ENCODE measurements around the gene LY6G5C.
A peak's percentile ranks its signal among the peaks of the same experiment; 100 is the strongest.

The LY6G5C gene

GRCh38 chr6:31689249-31690110 is 8.6 kb upstream of the LY6G5C start:
- DNase-seq = no peak

GRCh38 chr6:31687860-31688693 is 7.2 kb upstream of the LY6G5C start:
- DNase-seq = no peak

GRCh38 chr6:31687321-31687720 is 6.5 kb upstream of the LY6G5C start:
- no peak for DNase-seq

- no peak for DNase-seq
These were observed 5.6 kb upstream of the LY6G5C start for GRCh38 chr6:31686483-31686882.

DNA sequence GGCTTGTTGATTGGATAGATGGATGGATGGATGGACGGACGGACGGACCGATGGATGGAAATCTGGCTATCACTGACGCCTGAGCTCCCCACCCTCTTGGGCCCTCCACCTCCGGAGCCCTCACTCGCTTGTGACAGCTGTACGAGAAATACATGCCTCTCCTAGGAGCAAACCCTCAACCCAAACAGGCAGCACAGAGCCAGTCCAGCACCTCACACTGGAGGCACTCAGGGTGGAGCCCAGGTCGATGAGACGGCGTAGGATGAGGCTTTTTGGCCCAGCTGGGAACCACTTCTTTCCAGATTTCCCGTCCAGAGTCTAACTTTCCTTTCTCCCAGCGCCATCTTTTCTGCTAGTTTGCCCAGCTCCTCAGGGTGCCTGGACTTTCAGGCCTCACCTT is 2.7 kb upstream of the LY6G5C start:
- DNase-seq = peak; percentile 44

DNA sequence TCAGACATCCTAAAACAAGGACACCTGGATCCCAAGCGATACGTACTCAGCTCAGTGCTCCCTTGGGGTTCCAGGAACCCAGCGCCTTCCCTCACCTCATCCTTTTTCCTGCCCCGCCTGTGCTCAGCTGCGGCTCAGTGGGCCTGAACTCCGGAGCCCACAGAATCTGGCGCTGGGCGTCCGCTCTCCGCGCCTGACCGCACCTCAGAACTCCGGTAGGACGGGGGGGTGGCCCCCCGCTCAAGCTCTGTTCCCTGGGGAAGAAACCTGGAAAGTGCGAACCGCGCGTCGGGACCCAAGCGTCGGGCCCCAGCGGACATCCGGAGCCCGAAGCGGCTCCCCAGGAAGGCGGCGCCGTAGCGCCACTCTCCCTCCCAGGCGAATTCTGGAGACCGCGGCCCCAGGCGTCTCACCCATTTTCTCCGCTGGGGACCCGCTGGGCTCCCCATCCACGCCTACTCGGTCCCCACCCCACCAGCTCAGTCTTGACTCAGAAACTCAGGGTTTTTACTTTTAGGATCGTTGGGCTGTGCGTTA is 336 bp upstream of the LY6G5C start:
- DNase-seq = peak; percentile 48

- no peak for DNase-seq
These were observed 2.9 kb downstream of the LY6G5C start for GRCh38 chr6:31677955-31678354.

DNA sequence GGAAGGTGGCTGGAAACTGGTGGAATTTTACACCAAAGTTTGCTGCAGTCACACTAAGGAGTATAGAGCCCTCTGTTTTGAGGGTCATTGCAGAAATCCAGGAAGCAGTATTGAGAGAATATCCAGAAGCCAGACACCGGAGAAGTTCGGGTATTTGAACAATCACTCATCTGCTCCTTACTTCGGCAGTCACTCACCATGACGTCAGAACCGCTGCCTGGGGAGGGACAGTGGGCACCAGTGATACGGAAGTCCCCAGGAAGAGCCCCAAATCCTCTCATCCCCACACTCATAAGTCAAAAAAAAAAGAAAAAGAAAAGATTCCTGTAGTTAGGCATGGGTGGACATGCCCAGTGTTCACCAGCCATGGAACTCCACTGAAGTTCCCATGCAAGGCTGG is 4.0 kb downstream of the LY6G5C start:
- no peak for DNase-seq

DNA sequence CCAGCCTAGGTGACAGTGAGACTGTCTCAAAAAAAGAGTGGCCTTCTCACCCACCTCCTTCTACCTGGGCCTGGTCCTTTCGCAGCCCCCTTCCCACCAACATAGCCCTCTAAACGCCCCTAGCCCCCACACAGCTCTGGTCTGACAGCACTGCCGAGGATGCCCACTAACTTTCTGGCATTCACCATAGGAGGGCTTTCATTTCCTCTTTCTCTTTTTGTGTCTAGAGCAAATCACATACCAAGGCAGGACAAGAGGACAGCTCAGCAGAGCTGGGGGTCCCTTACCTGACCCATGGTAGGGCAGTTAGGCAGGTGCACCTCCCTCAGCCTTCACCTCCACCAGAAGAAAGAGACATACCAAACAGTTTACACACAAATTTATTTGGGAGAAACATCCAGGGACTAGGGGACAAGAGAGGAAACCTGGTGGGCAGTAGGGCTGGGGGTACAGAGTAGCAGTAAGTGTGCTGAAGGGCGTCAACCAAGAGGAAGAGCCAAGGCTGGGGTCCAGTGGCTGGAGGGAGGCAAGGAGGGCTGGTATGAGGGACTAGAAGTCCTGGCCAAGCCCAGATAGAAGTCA is 4.5 kb downstream of the LY6G5C start:
- no peak for DNase-seq

DNA sequence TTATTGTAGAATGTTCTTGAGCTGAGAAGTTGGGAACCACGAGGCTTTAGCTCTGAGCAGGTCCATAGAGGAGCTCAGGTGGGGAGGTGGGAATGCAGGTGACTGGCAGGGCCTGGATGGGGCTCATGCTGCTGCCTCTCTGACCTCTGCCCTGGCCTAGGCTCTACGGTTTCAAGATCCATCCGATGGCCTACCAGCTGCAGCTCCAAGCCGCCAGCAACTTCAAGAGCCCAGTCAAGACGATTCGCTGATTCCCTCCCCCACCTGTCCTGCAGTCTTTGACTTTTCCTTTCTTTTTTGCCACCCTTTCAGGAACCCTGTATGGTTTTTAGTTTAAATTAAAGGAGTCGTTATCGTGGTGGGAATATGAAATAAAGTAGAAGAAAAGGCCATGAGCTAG is 11.2 kb downstream of the LY6G5C start, which contains the start of gene LY6G5B:
Gene LY6G5B, plus strand, starts transcription at position 301 of the 400 bp plus-strand sequence. CDS start 975 bp downstream, outside the sequence.
- no peak for DNase-seq

- DNase-seq = no peak
These were observed 14.4 kb downstream of the LY6G5C start for GRCh38 chr6:31666337-31666965.

- DNase-seq = peak; percentile 98
These were observed 15.1 kb downstream of the LY6G5C start, which contains the start of gene CSNK2B for GRCh38 chr6:31665501-31666336. Gene CSNK2B (plus strand): TSS chr6:31666080. CDS start chr6:31666832, 752 bp downstream.

- peak; percentile 89 for DNase-seq
These were observed 15.9 kb downstream of the LY6G5C start, which contains the start of gene GPANK1 for GRCh38 chr6:31664790-31665500. Gene GPANK1 (minus strand): TSS chr6:31664997. CDS start chr6:31664478, 519 bp downstream.

GRCh38 chr6:31663961-31664789 is 16.7 kb downstream of the LY6G5C start:
- DNase-seq = no peak

- DNase-seq = no peak
These were observed 17.5 kb downstream of the LY6G5C start for GRCh38 chr6:31663126-31663960.

DNA sequence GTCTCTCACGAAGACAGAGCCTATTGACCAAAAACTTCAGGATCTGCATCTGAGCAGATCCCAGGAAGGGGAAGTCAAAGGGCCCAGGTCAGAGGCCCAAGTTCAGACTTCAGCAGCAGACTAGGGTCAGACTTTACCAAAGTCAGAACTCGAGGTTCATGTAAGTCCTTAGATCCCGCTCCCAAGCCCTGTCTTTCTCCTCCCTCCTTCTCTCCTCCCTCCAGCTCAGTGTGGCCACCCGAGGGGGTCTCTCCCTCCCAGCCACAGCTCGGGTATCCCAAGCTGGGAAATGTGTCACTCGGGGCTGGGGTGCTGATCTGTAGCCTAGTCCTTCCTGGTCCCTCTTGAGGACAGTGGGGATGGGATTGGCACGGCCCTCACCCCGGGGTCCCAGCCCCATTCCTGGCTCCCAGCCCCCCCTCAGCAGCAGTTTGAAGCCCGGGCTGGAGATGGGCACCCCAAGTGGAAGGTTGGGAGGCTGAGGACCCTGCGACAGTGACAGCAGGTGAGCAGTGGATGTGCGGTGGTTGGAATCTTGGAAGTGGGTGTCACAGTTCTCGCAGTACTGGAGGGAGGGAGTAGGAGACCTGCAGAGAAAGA is 18.6 kb downstream of the LY6G5C start:
- DNase-seq = no peak

DNA sequence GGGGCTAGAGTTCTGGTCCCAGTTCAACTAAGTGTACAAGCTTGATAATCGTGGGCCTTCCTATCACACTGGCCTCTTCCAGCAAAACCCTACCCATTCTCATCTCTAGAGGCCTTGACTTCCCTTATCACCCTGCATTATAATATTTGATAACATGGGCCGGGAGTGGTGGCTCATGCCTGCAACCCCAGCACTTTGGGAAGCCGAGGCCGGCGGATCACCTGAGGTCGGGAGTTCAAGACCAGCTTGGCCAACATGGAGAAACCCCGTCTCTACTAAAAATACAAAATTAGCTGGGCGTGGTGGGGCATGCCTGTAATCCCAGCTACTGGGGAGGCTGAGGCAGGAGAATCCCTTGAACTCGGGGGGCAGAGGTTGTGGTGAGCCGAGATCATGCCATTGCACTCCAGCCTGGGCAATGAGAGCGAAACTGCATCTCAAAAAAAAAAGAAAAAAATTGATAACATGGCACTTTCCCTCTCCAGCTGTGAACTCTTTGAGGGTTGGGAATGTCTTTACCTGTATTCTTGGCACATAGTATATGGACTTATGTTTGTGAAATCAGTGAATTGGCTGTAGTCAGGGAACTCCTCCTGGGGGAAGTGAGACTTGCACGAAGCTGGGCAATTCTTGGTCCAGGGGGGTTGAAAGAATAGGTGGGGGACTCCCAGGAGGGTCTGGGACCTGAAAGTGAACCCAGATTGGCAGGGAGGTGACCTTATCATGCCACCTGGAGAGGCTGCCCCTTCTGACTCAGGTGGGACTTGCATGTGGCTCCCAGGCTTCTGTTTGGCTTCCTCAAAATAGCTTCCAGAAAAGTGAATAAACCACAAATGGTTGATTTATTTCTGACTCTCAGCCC is 19.4 kb downstream of the LY6G5C start:
- no peak for DNase-seq
